ENCODE results near the gene FBXW7.

FBXW7 gene

DNA sequence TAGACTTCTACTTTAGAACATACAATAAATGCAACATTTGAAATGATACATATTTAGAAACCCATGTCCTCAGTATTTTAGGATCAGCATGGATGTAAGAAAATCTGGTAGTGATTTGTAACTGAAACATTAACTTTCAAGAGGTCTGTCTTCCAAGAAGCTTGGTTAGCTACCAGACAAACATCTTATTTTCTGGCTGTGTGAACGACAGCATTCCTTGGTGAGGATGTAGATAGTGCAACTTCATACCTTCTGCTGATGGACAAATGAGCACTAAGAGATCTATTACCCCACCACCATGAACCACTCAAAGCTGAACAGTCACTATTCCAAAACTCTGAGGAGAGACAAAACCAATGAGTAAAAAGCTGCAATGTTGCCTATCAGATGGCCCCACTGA lies 212.7 kb downstream of the FBXW7 start:
- no peak overlapping the region for H3K4me3 ChIP-seq (replicated peaks; ENCODE audit: low read depth, low read length)
- DNase-seq (ENCODE audit: extremely low read depth, insufficient read length), result no peak
- H3K36me3 ChIP-seq (ENCODE audit: control insufficient read depth, insufficient read depth, low read length), result peaks cover 7% of the 10 kb centered on the region
- H3K27me3 ChIP-seq (replicated peaks; ENCODE audit: control insufficient read depth, insufficient read depth, low read length), result no peaks in the 10 kb centered on the region
- TF ChIP-seq, protein P1, sequence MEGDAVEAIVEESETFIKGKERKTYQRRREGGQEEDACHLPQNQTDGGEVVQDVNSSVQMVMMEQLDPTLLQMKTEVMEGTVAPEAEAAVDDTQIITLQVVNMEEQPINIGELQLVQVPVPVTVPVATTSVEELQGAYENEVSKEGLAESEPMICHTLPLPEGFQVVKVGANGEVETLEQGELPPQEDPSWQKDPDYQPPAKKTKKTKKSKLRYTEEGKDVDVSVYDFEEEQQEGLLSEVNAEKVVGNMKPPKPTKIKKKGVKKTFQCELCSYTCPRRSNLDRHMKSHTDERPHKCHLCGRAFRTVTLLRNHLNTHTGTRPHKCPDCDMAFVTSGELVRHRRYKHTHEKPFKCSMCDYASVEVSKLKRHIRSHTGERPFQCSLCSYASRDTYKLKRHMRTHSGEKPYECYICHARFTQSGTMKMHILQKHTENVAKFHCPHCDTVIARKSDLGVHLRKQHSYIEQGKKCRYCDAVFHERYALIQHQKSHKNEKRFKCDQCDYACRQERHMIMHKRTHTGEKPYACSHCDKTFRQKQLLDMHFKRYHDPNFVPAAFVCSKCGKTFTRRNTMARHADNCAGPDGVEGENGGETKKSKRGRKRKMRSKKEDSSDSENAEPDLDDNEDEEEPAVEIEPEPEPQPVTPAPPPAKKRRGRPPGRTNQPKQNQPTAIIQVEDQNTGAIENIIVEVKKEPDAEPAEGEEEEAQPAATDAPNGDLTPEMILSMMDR (IDR thresholded peaks at IDR 0.05; ENCODE audit: insufficient read depth, low read length, poor library complexity, severe bottlenecking), result no peak

DNA sequence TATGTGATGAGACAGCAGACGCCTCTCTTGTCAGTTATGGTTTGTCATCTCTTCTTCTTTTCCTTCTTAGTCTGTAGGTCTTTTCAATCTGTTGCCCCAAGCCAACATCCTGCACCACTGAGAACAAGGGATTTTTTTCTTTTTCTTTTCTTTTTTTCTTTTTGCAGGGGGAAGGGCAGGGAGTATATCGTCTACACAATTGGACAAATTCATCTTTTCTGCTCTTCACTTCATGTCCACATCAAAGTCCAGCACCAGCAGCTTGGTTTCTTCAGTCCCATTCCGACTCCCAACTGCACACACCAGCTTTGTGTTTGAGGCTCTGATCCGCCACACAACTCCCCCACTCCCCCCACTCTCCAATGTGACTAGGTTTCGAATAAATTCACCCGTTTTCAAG lies 213.2 kb downstream of the FBXW7 start:
- peaks cover 5% of the 10 kb centered on the region for H3K36me3 ChIP-seq (ENCODE audit: control insufficient read depth, insufficient read depth, low read length)
- H3K4me3 ChIP-seq (replicated peaks; ENCODE audit: low read depth, low read length), result no peak overlapping the region

DNA sequence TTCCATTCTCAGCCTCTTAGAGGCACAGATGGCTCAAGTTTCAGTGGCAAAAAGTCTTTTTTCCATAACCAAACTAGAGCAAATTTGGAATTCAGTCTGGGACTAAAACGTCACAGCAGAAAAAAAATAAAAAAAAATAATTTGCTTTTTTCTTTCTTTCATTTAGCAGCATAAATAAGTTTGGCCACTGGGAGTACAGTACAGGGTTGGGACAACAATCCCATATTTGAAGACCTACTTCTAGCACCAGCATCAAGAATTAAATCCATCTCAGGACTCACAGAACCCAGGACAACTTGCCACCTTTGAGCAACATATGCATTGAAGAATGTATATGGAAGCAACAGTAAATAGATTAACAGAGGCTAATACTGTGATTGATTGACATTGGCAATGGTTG lies 214.0 kb downstream of the FBXW7 start:
- Histone ChIP-seq H3K27me3 (replicated peaks; ENCODE audit: control insufficient read depth, insufficient read depth, low read length) (no peaks in the 10 kb centered on the region), H3K4me3 (replicated peaks; ENCODE audit: low read depth, low read length) (no peak overlapping the region), H3K36me3 (ENCODE audit: control insufficient read depth, insufficient read depth, low read length) (peaks cover 5% of the 10 kb centered on the region)
- DNase-seq (ENCODE audit: extremely low read depth, insufficient read length), result no peak
- TF ChIP-seq, protein P1 (IDR thresholded peaks at IDR 0.05; ENCODE audit: insufficient read depth, low read length, poor library complexity, severe bottlenecking), result no peak

More for the DNA sequence above, 213.2 kb downstream of the FBXW7 start:
- TF ChIP-seq, protein P1 (IDR thresholded peaks at IDR 0.05; ENCODE audit: insufficient read depth, low read length, poor library complexity, severe bottlenecking), result no peak
- DNase-seq (ENCODE audit: extremely low read depth, insufficient read length), result no peak
- H3K27me3 ChIP-seq (replicated peaks; ENCODE audit: control insufficient read depth, insufficient read depth, low read length), result no peaks in the 10 kb centered on the region

DNA sequence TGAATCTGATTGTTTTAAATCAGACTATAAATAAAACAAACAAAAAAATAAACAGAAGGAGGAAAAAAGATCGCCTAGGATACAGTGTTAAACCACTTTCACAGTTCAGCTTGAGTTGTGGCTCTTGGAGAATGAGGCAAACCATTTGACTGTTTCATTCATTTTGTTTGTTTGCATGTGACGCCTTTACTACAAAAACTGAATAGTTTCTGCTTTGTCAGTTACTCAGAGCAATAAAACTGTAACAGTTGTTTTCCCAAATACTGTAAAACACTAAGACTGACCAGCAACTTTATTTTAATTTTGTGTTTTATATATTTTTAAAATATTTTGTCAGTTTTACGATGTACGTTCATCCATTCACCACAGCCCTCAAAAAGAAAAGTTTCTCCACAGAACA lies 214.5 kb downstream of the FBXW7 start:
- no peak for DNase-seq (ENCODE audit: extremely low read depth, insufficient read length)
- peaks cover 5% of the 10 kb centered on the region for H3K36me3 ChIP-seq (ENCODE audit: control insufficient read depth, insufficient read depth, low read length)

DNA sequence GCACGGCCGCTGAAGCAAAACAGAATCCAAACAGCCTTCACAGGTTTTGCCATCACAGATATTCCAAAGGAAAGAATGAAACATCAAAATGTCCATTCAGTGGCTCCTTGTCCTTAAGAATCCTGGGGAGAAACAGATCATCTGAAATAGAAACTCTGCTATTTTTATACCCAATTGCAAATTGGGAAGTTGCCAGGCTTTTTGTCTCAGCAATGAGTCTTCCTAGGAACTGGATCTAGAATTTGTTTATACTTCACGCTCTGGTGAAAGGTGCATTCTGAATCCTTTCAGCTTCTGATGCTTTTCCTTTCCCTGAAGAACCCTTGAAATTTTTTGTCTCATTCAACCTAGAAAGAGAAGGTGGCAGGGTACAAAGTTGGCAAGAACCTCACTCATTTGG lies 218.9 kb downstream of the FBXW7 start:
- TF ChIP-seq, protein P1 (IDR thresholded peaks at IDR 0.05; ENCODE audit: insufficient read depth, low read length, poor library complexity, severe bottlenecking), result no peak
- Histone ChIP-seq H3K27me3 (replicated peaks; ENCODE audit: control insufficient read depth, insufficient read depth, low read length) (no peaks in the 10 kb centered on the region), H3K4me3 (replicated peaks; ENCODE audit: low read depth, low read length) (no peak overlapping the region), H3K36me3 (ENCODE audit: control insufficient read depth, insufficient read depth, low read length) (peaks cover 1% of the 10 kb centered on the region)
- no peak for DNase-seq (ENCODE audit: extremely low read depth, insufficient read length)

More for the DNA sequence above, 214.5 kb downstream of the FBXW7 start:
- Histone ChIP-seq H3K4me3 (replicated peaks; ENCODE audit: low read depth, low read length) (no peak overlapping the region), H3K27me3 (replicated peaks; ENCODE audit: control insufficient read depth, insufficient read depth, low read length) (no peaks in the 10 kb centered on the region)
- TF ChIP-seq, protein P1 (IDR thresholded peaks at IDR 0.05; ENCODE audit: insufficient read depth, low read length, poor library complexity, severe bottlenecking), result no peak

DNA sequence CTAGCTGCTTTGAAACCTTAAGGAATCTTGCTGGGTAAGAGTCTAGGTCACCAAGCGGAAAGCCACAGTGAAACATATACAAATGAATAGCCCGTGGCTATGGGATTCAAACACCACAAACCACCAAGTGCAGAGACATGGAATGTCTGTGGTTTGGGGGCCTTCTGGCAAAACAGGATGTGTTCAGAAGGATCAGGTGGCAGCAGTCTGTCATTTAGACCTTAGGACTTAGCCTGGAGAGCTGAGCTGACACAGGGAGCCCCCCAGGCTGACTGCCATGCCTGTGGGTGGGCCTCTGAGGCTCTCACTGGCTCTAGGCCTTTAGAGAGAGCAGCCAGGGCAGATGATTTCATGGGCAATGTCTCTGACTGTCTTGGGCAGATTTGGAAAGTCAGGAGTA lies 225.6 kb downstream of the FBXW7 start:
- H3K27me3 ChIP-seq (replicated peaks; ENCODE audit: control insufficient read depth, insufficient read depth, low read length), result no peaks in the 10 kb centered on the region
- no peak for DNase-seq (ENCODE audit: extremely low read depth, insufficient read length)
- TF ChIP-seq, protein P1 (IDR thresholded peaks at IDR 0.05; ENCODE audit: insufficient read depth, low read length, poor library complexity, severe bottlenecking), result no peak
- no peak overlapping the region for H3K4me3 ChIP-seq (replicated peaks; ENCODE audit: low read depth, low read length)
- no peaks in the 10 kb centered on the region for H3K36me3 ChIP-seq (ENCODE audit: control insufficient read depth, insufficient read depth, low read length)

Data from GM06990 (cell line).